HG02642 (cell line): Measurements from ENCODE around the gene KCNQ1OT1.

Experiments
- ATAC-seq: cut with Tn5 transposase; IDR thresholded peaks from one replicate; pipeline ENCODE4 v1.9.1; 2021; ENCODE audit warnings: mild to moderate bottlenecking; ENCODE audit not compliant: unreplicated experiment, poor library complexity

KCNQ1OT1 gene

GRCh38 chr11:2625183-2625582, 74.6 kb downstream of the KCNQ1OT1 start:
- ATAC-seq, result no peak

GRCh38 chr11:2621894-2622293, 77.9 kb downstream of the KCNQ1OT1 start:
- no peak for ATAC-seq

DNA sequence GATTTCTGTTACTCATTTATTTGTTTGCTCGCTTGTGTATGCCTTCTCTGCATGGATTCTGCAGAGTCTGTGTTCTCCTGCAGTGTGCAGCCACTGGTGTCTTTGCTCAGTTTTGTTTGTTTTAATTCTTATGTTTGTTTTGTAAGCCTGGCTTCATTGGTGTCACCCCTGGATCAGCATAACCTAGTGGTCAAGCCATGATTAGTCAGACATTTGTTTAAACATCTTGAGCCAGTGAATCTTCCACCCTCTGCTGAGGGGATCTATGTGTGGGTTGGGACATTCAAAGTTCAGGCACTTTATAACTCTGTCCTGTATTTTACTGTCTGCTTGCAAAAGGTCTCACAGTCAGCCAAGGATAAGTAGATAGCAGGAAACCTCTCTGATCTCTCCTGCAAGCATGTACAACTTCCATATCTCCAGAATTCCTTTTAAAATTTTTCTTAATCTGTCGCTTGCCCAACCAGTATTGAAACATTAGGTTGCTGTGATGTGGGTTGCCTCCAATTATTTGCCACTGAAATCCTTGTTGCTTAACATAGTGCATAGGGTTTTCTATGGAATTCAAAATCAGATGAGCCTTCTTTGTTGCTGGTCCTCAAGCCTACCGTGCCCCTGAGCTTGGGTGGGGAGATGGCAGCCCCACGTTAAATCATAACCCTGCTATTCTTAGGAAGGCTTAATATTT, 86.8 kb downstream of the KCNQ1OT1 start:
- ATAC-seq, result no peak

DNA sequence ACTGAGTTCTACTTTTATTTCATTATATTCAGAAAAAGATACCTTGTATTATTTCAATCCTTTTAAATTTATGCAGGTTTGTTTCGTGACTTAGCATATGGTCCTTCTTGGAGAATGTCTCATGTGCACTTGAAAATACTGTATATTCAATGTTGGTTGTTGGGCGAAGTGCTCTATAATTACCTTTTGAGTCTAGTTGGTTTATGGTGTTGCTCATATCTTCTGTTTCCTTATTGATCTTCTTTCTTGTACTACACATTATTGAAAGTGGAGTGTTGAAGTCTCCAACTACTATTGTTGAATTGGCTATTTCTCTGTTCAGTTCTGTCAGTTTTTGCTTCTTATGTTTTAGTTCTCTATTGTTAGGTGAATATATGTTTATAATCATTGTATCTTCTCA, 90.4 kb downstream of the KCNQ1OT1 start:
- no peak for ATAC-seq

DNA sequence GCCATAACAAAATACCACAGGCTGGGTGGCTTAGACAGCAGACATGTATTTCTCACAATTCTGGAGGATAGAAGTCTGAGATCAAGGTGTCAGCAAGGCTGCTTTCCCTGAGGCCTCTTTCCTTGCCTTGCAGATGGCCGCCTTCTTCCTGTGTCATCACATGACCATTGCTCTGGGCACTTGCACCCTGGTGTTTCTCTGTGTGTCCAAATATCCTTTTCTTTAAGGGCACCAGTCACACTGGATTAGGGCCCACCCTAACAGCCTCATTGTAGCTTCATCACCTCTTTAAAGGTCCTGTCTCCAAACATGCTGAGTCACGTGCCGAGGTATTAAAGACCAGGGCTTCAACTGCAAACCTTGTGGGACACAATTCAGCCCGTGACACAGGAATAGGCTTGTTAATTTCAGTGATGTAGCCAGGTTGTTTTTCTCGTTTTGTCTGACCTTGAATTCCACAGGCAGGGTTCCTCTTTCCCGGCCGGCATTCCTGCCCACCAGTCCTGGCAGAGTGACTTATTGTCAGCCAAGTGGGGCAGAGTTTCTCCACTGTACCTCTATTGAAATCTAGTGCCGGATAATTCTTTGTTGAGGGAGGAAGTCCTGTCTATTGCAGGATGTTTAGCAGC, 100.1 kb downstream of the KCNQ1OT1 start:
- ATAC-seq, result no peak

DNA sequence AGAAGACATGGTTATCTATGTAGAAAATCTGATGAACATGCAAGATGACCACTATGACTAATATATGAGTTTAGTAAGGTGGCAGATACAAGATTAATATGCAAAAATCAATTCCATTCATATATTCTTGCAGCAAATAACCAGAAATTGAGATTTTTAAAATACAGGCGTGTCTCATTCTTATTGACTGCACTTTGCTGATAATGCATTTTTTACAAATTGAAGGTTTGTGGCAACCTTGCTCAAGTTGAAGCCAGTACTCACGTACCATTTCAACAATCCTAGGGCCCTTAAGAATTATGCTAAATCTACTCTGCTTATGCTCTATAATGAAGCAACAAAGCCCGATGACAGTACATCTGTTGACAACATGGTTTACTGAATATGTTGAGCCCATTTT, 104.6 kb downstream of the KCNQ1OT1 start:
- ATAC-seq, result no peak

- ATAC-seq, result no peak
Measured at GRCh38 chr11:2594267-2594666, 105.5 kb downstream of the KCNQ1OT1 start.

DNA sequence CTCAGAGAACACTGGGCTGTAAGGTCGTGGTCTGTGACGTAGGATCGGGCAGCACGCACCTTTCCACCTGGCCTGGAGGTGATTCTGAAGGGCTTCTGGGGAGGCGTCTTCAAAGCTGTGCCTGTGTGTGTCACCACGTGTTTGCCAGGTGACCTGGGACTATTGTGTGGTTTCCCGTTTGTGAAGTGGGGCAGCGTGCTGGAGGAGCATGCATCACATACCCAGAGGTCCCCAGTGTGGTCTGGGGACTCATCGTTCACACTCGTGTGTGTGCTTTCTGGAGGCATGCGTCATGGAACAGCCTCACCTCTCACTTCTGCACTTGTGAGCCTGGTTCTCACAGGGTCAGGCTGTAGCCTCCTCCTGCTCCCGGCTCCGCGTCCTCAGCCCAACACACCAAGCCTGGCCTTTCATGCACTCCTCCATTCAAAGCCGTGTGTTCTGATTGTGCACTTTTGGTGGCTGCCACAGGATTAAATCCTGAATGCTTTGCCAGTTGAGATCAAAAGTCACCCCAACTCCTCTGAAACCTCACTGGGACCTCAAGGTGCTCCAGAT, 106.3 kb downstream of the KCNQ1OT1 start:
- no peak for ATAC-seq

- no peak for ATAC-seq
Measured at GRCh38 chr11:2592559-2593392, 107.0 kb downstream of the KCNQ1OT1 start.

DNA sequence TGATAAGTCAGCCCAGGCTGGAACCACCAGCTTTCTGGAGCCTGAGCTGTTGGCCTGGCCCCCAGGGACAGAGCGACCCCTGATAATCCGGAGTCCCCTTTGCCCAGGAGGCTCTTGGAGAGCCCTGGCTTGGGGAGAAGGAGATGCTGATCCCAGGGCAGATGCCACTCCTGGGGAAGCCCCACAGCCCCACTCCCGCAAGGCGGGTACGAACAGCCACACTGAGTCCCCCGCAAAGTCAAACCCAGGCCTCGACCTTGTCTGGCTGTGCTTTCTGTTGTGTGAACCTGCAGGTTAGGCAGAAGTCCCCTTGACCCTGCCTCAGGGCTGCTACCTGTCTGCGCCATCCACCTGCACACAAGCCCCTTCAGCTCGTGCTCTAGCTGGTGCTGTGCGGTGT, 108.0 kb downstream of the KCNQ1OT1 start:
- no peak for ATAC-seq

GRCh38 chr11:2590965-2591754, 108.6 kb downstream of the KCNQ1OT1 start:
- no peak for ATAC-seq

GRCh38 chr11:2590131-2590964, 109.4 kb downstream of the KCNQ1OT1 start:
- no peak for ATAC-seq

DNA sequence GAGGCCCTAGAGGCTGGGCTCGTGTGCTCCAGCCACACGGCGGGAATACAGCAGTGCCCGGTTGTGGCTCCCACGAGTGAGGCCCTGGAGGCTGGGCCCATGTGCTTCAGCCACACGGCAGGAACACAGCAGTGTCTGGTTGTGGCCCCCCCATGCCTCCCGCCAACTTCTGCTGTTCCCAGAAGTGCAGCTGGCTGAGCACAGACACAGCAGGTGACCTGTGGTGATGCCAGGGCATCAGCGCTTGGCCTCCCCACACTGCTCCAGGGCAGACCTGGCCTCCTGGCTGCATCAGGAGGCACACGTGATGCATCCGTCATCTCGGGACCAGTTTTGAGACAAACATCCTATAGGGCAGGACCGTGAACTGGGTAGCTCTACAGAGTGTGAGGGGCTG, 110.3 kb downstream of the KCNQ1OT1 start:
- no peak for ATAC-seq

- no peak for ATAC-seq
Measured at GRCh38 chr11:2588809-2589537, 110.8 kb downstream of the KCNQ1OT1 start.

DNA sequence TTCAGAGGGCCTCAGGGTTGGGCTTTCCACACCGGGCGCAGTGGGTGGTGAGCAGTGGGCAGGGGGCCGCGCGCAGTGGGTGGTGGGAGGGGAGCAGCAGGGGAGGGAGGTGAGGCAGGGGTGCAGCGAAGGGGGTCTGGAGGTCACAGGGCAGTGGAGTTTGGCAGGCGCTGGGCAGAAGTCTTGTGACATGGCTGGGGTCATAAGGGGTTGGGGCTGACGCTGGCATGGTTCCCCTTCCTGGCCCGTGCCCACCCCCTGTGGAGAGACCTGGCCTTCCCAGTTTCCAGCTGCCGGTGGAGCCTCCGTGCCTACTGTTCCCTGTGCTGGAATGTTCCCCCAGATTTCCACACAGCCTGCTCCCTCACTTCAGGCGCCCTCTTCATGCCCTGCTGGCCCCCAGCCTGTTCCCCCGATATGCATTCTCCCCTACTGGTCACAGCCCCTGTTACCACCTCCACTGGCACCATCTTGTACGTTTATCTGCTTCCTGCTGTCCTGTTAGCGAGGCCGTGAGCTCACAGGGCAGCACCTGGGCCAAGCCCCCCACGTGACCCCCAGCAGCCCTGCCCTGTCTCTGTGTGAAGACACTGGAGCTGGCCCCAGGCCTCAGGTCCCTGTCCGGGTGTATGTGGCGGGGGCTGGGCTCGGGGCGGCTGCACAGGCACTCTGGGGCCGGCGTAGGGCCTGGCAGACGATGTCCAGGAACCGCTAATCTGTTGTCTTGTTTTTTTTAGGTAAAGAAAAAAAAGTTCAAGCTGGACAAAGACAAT, 111.6 kb downstream of the KCNQ1OT1 start:
- no peak for ATAC-seq

GRCh38 chr11:2587132-2587930, 112.5 kb downstream of the KCNQ1OT1 start:
- no peak for ATAC-seq

DNA sequence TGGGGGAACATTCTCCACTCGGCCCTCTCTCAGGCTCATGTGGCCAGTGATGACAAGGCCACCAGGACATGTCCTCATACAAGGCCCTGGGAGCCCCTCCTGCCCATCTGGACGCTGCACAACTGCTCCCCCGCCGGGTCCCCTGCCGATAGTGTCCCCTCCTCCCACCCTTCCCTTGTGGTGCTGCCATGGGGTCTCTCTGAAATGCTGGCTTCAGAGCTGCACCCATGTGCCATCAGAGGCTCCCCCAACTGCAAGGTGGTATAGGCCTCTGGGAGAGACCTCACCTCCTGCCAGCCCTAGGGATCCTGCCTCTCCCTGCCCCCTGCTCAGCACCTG, 113.0 kb downstream of the KCNQ1OT1 start:
- no peak for ATAC-seq
